ENCODE results near the gene AGPAT2.
A peak's percentile ranks its signal among the peaks of the same experiment; 100 is the strongest.

Gene AGPAT2

DNA sequence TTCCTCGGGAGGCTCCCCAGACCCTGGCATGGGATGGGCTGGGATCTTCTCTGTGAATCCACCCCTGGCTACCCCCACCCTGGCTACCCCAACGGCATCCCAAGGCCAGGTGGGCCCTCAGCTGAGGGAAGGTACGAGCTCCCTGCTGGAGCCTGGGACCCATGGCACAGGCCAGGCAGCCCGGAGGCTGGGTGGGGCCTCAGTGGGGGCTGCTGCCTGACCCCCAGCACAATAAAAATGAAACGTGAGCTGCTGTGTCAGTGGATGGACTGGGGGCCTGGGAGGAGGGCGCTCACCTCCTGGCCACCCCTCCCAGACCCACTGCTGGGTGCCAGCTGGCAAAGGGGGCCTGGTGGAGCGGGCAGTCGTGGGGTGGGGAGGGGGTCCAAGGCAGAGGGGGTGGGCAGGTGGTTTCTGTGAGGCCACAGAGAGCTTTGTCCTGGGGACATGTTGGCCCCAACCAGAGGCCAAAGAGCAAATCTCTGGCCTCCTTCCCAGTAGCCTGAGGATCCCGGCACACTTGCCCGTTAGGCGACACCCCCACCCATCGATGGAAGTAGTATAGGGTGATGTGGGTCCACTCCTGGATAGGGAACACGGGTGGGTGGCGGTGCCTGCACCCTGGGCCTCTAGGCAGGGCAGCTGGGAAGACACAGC is 14.7 kb downstream of the AGPAT2 start:
- DNase-seq: no peak

GRCh38 chr9:136671646-136672430 is 15.4 kb downstream of the AGPAT2 start:
- peak; percentile 50 for DNase-seq

- no peak for DNase-seq
These were observed 16.0 kb downstream of the AGPAT2 start for GRCh38 chr9:136671254-136671614.

DNA sequence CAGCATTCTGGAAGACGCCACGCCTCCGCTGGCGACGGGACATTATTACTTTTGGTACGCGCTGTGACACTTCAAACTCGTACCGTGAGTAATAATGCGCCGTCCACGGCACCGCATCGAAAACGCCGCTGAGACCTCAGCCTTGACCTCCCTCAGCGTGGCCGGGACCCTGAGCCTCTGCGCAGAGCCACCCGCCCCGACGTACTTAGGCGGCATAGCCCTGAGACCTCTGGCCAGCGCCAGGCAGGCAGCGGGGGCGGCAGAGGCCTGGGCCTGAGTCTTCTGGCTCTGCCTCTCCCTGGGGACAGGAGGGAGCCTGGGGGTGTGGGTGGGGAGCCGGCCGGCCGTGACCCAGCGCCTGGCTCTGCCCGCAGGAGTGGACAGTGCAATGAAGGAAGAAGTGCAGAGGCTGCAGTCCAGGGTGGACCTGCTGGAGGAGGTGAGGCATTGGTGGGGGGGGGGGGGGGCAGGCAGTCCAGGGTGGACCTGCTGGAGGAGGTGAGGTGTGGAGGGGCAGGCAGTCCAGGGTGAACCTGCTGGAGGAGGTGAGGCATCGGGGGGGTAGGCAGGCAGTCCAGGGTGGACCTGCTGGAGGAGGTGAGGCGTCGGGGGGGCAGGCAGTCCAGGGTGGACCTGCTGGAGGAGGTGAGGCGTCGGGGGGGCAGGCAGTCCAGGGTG is 16.5 kb downstream of the AGPAT2 start:
- no peak for DNase-seq

DNA sequence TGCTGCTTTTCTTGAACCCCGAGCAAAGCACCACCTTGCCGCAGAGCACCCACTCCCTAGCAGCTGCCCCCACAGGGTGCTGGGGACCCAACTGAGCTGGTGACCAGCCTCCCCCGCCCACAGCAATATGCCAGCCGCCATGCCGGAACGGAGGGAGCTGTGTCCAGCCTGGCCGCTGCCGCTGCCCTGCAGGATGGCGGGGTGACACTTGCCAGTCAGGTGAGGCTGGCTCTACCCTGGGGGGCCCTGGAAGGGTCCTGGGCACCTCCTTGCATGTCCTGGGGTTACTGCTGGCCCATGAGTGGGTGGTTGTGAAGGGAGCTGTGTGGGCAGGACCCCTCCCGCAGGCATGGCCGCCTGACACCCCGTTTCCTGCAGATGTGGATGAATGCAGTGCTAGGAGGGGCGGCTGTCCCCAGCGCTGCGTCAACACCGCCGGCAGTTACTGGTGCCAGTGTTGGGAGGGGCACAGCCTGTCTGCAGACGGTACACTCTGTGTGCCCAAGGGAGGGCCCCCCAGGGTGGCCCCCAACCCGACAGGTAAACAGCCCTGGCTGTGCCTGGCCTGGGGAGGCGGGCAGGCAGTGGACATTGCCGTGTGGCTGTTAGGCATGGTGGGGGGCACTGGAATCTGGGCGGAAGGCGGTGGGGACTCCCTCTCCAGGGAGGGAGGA is 17.3 kb downstream of the AGPAT2 start:
- DNase-seq: no peak

DNA sequence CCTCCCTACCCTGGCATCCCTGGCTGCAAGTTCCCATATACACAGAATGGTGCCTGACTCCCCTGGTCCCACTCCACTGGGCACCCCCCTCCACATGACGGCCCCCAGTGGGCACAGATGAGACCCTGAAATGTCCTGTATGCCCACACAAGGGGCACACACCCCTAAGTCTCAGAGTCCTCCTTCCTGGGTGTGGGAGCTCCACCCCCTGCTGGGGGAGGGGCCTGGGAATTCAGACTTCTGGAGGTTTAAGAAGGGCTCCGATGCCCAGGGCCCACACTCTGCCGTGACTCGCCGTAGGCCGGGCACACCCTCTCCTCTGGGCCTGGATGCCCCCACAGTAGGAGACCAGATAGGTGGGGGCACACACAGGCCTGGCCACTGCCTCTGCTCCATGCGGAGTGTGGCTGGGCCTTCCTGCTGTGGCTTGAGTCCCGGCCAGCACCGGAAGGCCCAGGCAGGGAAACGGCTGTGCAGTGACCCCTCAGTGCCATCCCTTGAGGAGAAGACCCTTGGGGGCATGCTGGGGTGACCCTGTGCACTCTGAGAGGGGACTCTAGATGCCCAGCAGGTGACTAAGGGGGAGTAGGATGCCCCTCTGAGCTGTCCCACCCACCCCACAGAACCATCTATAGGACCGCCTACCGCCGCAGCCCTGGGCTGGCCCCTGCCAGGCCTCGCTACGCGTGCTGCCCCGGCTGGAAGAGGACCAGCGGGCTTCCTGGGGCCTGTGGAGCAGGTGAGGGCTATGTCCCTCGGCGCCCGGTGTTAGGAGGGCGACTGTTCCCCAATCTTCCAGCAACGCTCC is 18.1 kb downstream of the AGPAT2 start:
- no peak for DNase-seq

GRCh38 chr9:136667940-136668760 is 19.1 kb downstream of the AGPAT2 start:
- DNase-seq: no peak

- no peak for DNase-seq
These were observed 19.9 kb downstream of the AGPAT2 start for GRCh38 chr9:136667214-136667939.

GRCh38 chr9:136666372-136667213 is 20.7 kb downstream of the AGPAT2 start:
- DNase-seq: no peak

- DNase-seq: peak; percentile 43
These were observed 21.4 kb downstream of the AGPAT2 start for GRCh38 chr9:136665704-136666371.

- peak; percentile 36 for DNase-seq
These were observed 22.1 kb downstream of the AGPAT2 start for GRCh38 chr9:136665111-136665703.

- no peak for DNase-seq
These were observed 23.0 kb downstream of the AGPAT2 start for GRCh38 chr9:136664000-136664915.

- DNase-seq: no peak
These were observed 24.3 kb downstream of the AGPAT2 start, which contains the start of gene EGFL7 for GRCh38 chr9:136662656-136663581. EGFL7 (plus strand) TSS chr9:136662916; CDS start chr9:136668283, 5,367 bp downstream.

- DNase-seq: no peak
These were observed 25.0 kb downstream of the AGPAT2 start for GRCh38 chr9:136662326-136662655.

DNA sequence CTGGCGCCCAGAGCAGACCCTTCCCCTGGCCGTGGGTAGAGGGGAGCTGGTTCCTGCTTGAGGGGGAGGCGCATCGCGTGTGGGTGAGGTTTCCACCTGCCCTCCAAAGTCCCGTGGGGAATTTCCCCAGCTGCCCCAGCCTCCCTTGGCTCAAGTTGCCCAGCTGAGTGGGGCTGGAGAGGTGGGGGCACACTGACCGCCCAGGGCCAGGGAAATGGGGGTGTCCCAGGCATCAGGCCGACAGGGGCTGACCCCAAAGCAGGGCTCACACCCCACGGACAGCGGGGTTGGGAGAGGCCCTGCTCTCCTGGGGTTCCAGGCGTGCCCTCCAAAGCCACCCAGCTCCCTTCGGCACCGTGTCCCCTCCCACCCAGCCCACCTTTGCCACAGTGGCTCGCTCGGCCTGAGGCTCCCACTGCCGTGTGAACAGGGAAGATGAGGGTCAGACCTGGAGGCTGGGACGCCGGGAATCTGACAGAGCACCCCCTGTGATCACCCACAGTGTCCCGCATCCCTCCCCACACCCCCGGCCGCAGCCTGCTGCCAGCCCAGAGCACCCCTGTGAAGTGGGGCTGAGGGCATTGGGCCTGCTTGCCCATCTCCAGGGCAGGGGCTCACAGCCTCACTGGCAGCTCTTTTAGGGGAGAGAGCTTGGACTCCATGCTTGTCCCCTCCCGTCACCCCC is 25.5 kb downstream of the AGPAT2 start:
- DNase-seq: no peak

DNA sequence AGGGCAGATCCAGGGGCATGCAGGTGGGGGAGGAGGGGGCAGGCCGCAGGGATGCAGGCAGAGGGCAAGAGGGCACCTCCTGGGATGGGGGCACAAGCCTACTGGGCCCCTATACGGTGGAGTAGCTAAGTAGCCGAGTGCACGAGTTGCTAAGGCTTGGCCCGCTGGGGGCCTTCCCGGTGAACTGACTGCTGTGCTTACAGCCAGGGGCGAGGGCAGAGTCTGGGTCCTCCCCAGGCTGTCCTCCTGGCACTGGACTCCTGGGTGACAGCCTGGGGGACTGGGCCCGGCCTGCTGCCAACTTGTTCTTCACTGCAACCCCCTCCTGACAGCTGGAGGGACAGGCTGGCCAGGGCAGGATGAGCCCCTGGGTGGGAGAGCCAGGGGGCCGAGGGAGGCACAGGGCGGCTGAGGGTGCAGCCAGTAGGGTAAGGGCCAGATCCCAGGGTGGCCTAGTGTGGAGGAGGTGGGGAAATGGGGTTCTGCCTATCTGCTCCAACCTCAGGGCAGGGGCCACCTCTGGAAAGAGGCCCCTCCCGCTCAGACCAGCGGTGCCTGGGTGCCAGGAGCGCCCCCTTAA is 26.2 kb downstream of the AGPAT2 start:
- no peak for DNase-seq
